ENCODE data around the gene SLC18A2. TPM values are rescaled to one million over a fixed set of nuclear protein-coding genes. Genes with fewer than 3 reads are reported as not detected.

The SLC18A2 gene
- total RNA-seq, 1 experiment from 2014 or later, result 4.0 TPM

GRCh38 chr10:117215079-117215478 lies 25.8 kb upstream of the SLC18A2 start:
- Mint-ChIP-seq H3K4me3 (no peak overlapping the region), H3K9me3 (peaks cover 11 to 12% of the 10 kb centered on the region in 2 experiments; a peak in 3 of 5 replicates), H3K36me3 (ENCODE audit: insufficient read depth in 1 of 3, low read depth in 3 of 3) (peaks cover 0 to 6% (median 0%) of the 10 kb centered on the region in 3 experiments; a peak in 1 of 7 replicates), H3K4me1 (peaks cover 11 to 12% of the 10 kb centered on the region in 2 experiments), H3K27ac (no peak overlapping the region), H3K27me3 (ENCODE audit: low read depth) (peaks cover 78% of the 10 kb centered on the region)
- no peak overlapping the region for H2BK5ac ChIP-seq (ENCODE audit: insufficient read length, low read length)
- no peaks in the 10 kb centered on the region for H3K79me2 ChIP-seq (ENCODE audit: insufficient read depth, low read length)
- H3K23ac ChIP-seq (ENCODE audit: insufficient read length, low read depth, low read length), result no peak overlapping the region
- no peak overlapping the region for H3K27ac ChIP-seq (ENCODE audit: insufficient read length, low read depth, low read length)
- TF ChIP-seq CTCF (conservative IDR thresholded peaks at IDR 0.05), result no peak
- no peak overlapping the region for H2AK5ac ChIP-seq (ENCODE audit: insufficient read length, low read length)
- peaks cover 12% of the 10 kb centered on the region; the same call in 1 of the 2 replicates for H3K27me3 ChIP-seq (ENCODE audit: insufficient read depth, low read length)
- H3K18ac ChIP-seq (ENCODE audit: insufficient read length, low read depth, low read length), result no peak overlapping the region
- no peaks in the 10 kb centered on the region for H3K4me1 ChIP-seq (ENCODE audit: insufficient read depth, low read length)
- H4K8ac ChIP-seq (replicated peaks; ENCODE audit: insufficient read length, low read depth, low read length), result no peak overlapping the region
- no peak overlapping the region for H3K4me2 ChIP-seq (ENCODE audit: insufficient read depth, insufficient read length, low read length)
- no peak overlapping the region for H4K91ac ChIP-seq (ENCODE audit: insufficient read length, low read depth, low read length)
- no peak overlapping the region for H2AFZ ChIP-seq (ENCODE audit: low read length)
- H3K23me2 ChIP-seq (ENCODE audit: insufficient read length, low read depth, low read length, poor library complexity, severe bottlenecking), result peaks cover 7% of the 10 kb centered on the region
- no peak overlapping the region for H4K5ac ChIP-seq (ENCODE audit: insufficient read length, low read depth, low read length)
- no peak overlapping the region for H3K4ac ChIP-seq (ENCODE audit: low read depth, low read length)
- no peak overlapping the region for H2BK20ac ChIP-seq (ENCODE audit: low read depth, low read length, poor library complexity, severe bottlenecking)
- H2BK12ac ChIP-seq (ENCODE audit: insufficient read length, low read depth, low read length), result no peak overlapping the region
- no peak overlapping the region for H3K9ac ChIP-seq (ENCODE audit: extremely low read depth, insufficient read length, low read length)
- no peaks in the 10 kb centered on the region for H4K20me1 ChIP-seq (ENCODE audit: control insufficient read depth, insufficient read depth, insufficient read length)
- no peaks in the 10 kb centered on the region for H3K9me3 ChIP-seq (ENCODE audit: control insufficient read depth, low read depth, low read length)
- no peak overlapping the region for H3T11ph ChIP-seq (ENCODE audit: low read length)
- H3K14ac ChIP-seq (ENCODE audit: insufficient read depth, low read length), result no peak overlapping the region
- WGBS (ENCODE audit: extremely low coverage, insufficient read length, low lambda C conversion rate), result no CpG with 5 or more reads among the region's 2 CpGs
- no peak for DNase-seq
- no peak overlapping the region for H2BK120ac ChIP-seq (ENCODE audit: low read depth, low read length, poor library complexity, severe bottlenecking)
- no peaks in the 10 kb centered on the region for H3K79me1 ChIP-seq (ENCODE audit: insufficient read depth, low read depth, low read length, poor library complexity, severe bottlenecking)
- no peak overlapping the region for H3K56ac ChIP-seq (ENCODE audit: insufficient read length, low read depth, low read length)
- no peak overlapping the region for H2BK15ac ChIP-seq (ENCODE audit: low read depth, low read length)

All from H9 (cell line).